Measurements from ENCODE around the gene ARAP1.

GRCh38 chr11:72661486-72661885, 90.7 kb downstream of the ARAP1 start:
- no peak for TF ChIP-seq CTCF (IDR thresholded peaks at IDR 0.05)
- no peak for TF ChIP-seq POLR2A (IDR thresholded peaks at IDR 0.05)
